Stomach smooth muscle (tissue), 2 donors: Measurements from ENCODE around the gene GFPT1.
A peak's percentile ranks its signal among the peaks of the same experiment; 100 is the strongest.

Experiments
- H3K27ac ChIP-seq: one replicate; pipeline ENCODE4 v1.7.0; 2013; ENCODE audit warnings: mild to moderate bottlenecking, low read length, inconsistent platforms
- H3K27me3 ChIP-seq, 2 donors: one replicate each; pipeline ENCODE4 v1.7.0; 2013; ENCODE audit warnings: low read length in 2 of 2; ENCODE audit not compliant: insufficient read depth in 2 of 2, control insufficient read depth in 1 of 2
- H3K36me3 ChIP-seq, 2 donors: one replicate each; pipeline ENCODE4 v1.7.0; 2013; ENCODE audit warnings: low read length in 2 of 2; ENCODE audit not compliant: control insufficient read depth in 2 of 2, insufficient read depth in 2 of 2
- H3K4me1 ChIP-seq: one replicate; pipeline ENCODE4 v1.7.0; 2013; ENCODE audit warnings: low read length; ENCODE audit not compliant: control insufficient read depth, insufficient read depth
- H3K4me3 ChIP-seq, 2 donors: one replicate each; pipeline ENCODE4 v1.7.0; 2013; ENCODE audit warnings: low read length in 2 of 2
- H3K9ac ChIP-seq, 2 donors: one replicate each; pipeline ENCODE4 v1.7.0; 2013; ENCODE audit warnings: low read length in 2 of 2, mild to moderate bottlenecking in 1 of 2
- H3K9me3 ChIP-seq, 2 donors: one replicate each; pipeline ENCODE4 v1.7.0; 2013; ENCODE audit warnings: low read length in 2 of 2; ENCODE audit not compliant: control insufficient read depth in 2 of 2
- donor health status: healthy.
- donor health status: Pancreatic carcinoma.

Gene GFPT1

DNA sequence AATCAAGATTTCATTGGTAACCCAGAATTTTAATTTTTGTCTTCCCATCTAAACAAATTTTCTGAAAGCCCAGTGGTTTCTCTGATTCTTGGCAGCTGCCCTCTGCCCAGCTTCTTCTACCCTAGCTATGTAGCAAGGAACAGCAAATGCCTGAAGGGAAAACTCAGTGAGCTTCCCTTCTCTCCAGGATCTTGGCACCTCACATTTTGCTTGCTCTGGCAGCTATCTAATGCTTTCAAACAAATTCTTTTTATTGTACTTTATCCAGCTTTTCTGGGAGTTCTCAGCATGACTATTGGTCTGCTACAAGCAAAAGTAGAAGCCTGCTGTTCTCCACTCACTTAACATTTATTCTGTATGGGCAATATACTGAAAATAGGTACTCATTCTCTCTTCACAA lies 18.3 kb upstream of the GFPT1 start:
- no peaks in the 10 kb centered on the region for H3K4me1 ChIP-seq
- H3K9me3 ChIP-seq = no peaks in the 10 kb centered on the region
- peaks cover 15 to 20% of the 10 kb centered on the region in 2 donors for H3K36me3 ChIP-seq
- no peaks in the 10 kb centered on the region for H3K27me3 ChIP-seq
- H3K4me3 ChIP-seq = no peak overlapping the region
- H3K9ac ChIP-seq = no peak overlapping the region
- H3K27ac ChIP-seq = no peak overlapping the region

GRCh38 chr2:69400121-69400520 lies 13.1 kb upstream of the GFPT1 start:
- Histone ChIP-seq H3K9ac (no peak overlapping the region), H3K36me3 (peaks cover 13 to 24% of the 10 kb centered on the region in 2 donors)

DNA sequence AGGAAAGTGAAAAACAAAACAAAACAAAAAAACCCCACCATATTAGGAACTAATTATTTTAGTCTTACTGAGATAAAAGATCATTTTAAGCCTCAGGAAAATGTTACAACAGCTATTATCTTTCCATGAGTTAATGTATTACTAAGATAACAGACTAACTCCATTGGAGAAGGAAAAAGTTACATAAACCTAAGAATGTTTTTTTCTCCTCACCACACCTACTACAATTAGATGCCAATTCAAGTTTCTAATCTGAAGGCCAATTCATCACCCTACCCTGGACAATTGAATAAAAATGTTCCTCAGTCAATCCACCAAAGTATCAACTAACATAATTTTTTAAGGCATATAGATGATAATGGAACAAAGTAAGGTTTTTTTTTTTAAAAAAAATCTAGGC lies 10.2 kb upstream of the GFPT1 start:
- Histone ChIP-seq H3K9me3 (no peaks in the 10 kb centered on the region), H3K9ac (no peak overlapping the region), H3K4me3 (no peak overlapping the region), H3K27me3 (no peaks in the 10 kb centered on the region), H3K4me1 (no peaks in the 10 kb centered on the region), H3K36me3 (peaks cover 20 to 25% of the 10 kb centered on the region in 2 donors), H3K27ac (no peak overlapping the region)

More at GRCh38 chr2:69400121-69400520, 13.1 kb upstream of the GFPT1 start:
- Histone ChIP-seq H3K4me3 (no peak overlapping the region), H3K4me1 (no peaks in the 10 kb centered on the region), H3K27ac (no peak overlapping the region), H3K27me3 (no peaks in the 10 kb centered on the region), H3K9me3 (no peaks in the 10 kb centered on the region)

DNA sequence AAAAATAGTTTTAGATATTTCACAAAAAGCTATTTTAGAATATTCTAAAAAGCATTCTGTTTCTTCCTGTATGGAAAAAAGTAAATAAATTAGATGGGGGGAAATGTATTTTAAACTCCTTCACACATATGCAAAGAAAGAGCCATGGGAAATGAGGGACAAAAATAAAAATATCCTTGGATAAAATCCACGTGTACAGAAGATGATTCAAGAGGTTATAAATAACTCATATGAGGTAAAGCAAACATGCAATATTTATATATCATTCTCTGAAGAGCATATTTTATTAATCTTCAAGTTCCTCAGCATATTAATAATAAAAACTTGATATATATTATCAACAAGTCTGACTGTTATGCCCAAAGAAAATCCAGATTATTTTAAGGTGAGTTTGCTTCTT lies 8.8 kb upstream of the GFPT1 start:
- H3K9me3 ChIP-seq = no peaks in the 10 kb centered on the region
- no peak overlapping the region for H3K27ac ChIP-seq
- H3K27me3 ChIP-seq = no peaks in the 10 kb centered on the region
- peaks cover 17 to 25% of the 10 kb centered on the region in 2 donors for H3K36me3 ChIP-seq
- no peaks in the 10 kb centered on the region for H3K4me1 ChIP-seq
- H3K4me3 ChIP-seq = no peak overlapping the region
- no peak overlapping the region for H3K9ac ChIP-seq

DNA sequence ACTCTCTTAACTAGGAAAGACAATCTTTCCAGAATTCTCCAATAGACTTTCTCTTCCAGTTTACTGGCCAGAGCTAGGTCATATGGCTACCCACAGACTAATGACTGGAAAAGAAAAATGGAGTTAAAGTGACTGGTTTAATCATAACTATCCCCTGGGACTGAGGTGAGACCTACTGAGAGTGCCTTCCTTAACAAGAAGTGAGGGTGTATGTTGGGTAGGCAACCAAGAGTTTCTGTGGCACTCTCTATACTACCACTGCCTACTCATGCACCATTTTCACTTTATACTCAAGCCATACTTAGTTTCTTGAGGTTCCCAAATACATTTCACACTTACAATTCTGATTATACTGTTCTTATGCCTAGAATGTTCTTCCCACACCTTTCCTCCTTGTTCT lies 6.9 kb upstream of the GFPT1 start:
- no peaks in the 10 kb centered on the region for H3K9me3 ChIP-seq
- no peaks in the 10 kb centered on the region for H3K4me1 ChIP-seq
- H3K9ac ChIP-seq = no peak overlapping the region
- H3K27ac ChIP-seq = no peak overlapping the region
- no peaks in the 10 kb centered on the region for H3K27me3 ChIP-seq
- peaks cover 15 to 17% of the 10 kb centered on the region in 2 donors for H3K36me3 ChIP-seq
- no peak overlapping the region for H3K4me3 ChIP-seq

- no peak overlapping the region for H3K9ac ChIP-seq
- H3K36me3 ChIP-seq = peaks cover 4 to 12% of the 10 kb centered on the region in 2 donors
- no peak overlapping the region for H3K4me3 ChIP-seq
- peaks cover 6% of the 10 kb centered on the region for H3K4me1 ChIP-seq
- no peaks in the 10 kb centered on the region for H3K9me3 ChIP-seq
- no peaks in the 10 kb centered on the region for H3K27me3 ChIP-seq
- H3K27ac ChIP-seq = no peak overlapping the region
These were observed 3.4 kb upstream of the GFPT1 start for GRCh38 chr2:69390471-69390870.

DNA sequence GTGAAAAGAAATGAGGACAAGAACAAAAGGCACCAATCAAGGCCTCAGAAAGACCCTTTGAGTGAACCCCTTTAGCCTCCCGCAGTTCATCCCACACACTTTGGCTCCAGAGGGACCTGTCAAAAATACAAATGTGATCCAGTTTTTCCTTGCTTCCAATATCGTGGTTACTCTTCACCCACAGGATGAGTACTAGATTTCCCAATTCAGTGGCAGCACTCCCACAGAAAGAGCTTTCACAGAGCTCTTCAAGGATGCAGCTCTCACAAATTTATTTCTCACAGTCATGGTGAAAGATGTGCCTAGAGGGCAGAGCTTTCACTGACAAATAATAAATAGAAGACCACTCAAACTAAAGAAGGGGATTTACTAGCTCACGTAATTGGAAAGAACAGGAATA lies 3.0 kb upstream of the GFPT1 start:
- H3K27me3 ChIP-seq = no peaks in the 10 kb centered on the region
- no peak overlapping the region for H3K27ac ChIP-seq
- H3K4me3 ChIP-seq = no peak overlapping the region
- H3K36me3 ChIP-seq = peaks cover 4 to 12% of the 10 kb centered on the region in 2 donors
- no peak overlapping the region for H3K9ac ChIP-seq
- peaks cover 6% of the 10 kb centered on the region for H3K4me1 ChIP-seq
- H3K9me3 ChIP-seq = no peaks in the 10 kb centered on the region

DNA sequence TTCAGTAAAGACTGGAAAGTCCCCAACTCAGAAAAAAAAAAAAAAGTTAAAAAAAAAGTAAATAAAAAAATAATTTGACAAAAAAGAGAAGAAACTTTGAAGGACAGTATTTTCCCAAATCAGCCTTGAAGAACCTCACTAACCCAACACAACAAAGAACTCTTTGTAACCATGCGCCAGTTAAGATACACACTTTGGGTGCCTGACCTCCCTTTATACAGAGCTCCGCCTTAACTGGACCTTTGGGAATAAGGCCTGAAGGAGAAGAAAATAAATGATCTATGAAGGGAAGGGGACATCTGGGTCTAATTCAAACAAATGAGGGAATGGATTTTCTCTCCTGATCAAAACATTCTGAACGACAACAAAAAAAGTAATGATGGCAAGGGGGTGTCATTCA lies 2.2 kb upstream of the GFPT1 start:
- Histone ChIP-seq H3K9ac (no peak overlapping the region), H3K9me3 (no peaks in the 10 kb centered on the region), H3K36me3 (peaks cover 4 to 7% of the 10 kb centered on the region in 2 donors), H3K4me3 (no peak overlapping the region), H3K27me3 (no peaks in the 10 kb centered on the region), H3K27ac (no peak overlapping the region), H3K4me1 (peaks cover 6% of the 10 kb centered on the region)

GRCh38 chr2:69387770-69388481 lies 899 bp upstream of the GFPT1 start:
- peaks cover 6% of the 10 kb centered on the region for H3K4me1 ChIP-seq
- H3K9me3 ChIP-seq = no peaks in the 10 kb centered on the region
- peak overlapping the region; percentile 66 to 83 for H3K4me3 ChIP-seq
- H3K9ac ChIP-seq = peak overlapping the region; percentile 59 to 65
- H3K36me3 ChIP-seq = no peaks in the 10 kb centered on the region
- no peak overlapping the region for H3K27ac ChIP-seq
- no peaks in the 10 kb centered on the region for H3K27me3 ChIP-seq

- H3K4me3 ChIP-seq = peak overlapping the region; percentile 56 to 83
- no peaks in the 10 kb centered on the region for H3K36me3 ChIP-seq
- no peaks in the 10 kb centered on the region for H3K9me3 ChIP-seq
- H3K27me3 ChIP-seq = no peaks in the 10 kb centered on the region
- peak overlapping the region; percentile 32 for H3K27ac ChIP-seq
- peaks cover 6% of the 10 kb centered on the region for H3K4me1 ChIP-seq
- peak overlapping the region; percentile 56 to 63 for H3K9ac ChIP-seq
These were observed 667 bp downstream of the GFPT1 start for GRCh38 chr2:69386360-69386759.

GRCh38 chr2:69385443-69386151 lies 1.4 kb downstream of the GFPT1 start:
- Histone ChIP-seq H3K4me3 (peak overlapping the region; percentile 56 to 83), H3K9me3 (no peaks in the 10 kb centered on the region), H3K27me3 (no peaks in the 10 kb centered on the region), H3K36me3 (no peaks in the 10 kb centered on the region), H3K27ac (no peak overlapping the region), H3K4me1 (peaks cover 6% of the 10 kb centered on the region), H3K9ac (no peak overlapping the region)
